OCI-LY1 (cell line): Measurements from ENCODE around the gene CFAP58.

Experiments used
- EZH2 ChIP-seq: fragments of 200-600 bp; sonication (generic), shearing (Covaris generic); IDR thresholded peaks from 2 replicates; pipeline ENCODE4 v1.8.0; 2017; ENCODE audit warnings: borderline replicate concordance, mixed run types, mild to moderate bottlenecking, antibody characterized with exemption, low read length, moderate library complexity, mixed read lengths
- TF ChIP-seq, protein P1 (sequence below): fragments of 200-600 bp; sonication (generic), shearing (Covaris generic); IDR thresholded peaks from 2 replicates; pipeline ENCODE4 v1.5.1; 2017; ENCODE audit warnings: mild to moderate bottlenecking, antibody characterized with exemption, low read length, moderate library complexity, mixed read lengths

DNA sequence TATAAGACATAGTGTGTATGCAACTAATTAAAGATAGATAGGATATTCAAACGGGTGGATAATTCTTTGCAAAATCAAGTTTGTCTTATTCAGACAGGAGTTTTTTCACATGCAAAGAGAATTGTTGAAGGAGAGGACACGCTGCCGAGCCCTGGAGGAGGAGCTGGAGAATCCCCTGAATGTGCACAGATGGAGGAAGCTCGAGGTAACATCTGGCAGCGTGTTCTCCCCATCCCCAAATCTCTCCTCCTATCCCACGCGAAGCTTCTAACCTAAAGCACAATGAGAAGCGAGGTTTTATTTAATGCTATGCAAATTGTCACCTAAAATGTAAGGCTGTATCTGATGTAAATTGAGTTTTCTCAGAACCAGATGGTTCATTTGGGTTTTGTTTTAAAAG is 50.0 kb downstream of the CFAP58 start:
- TF ChIP-seq, protein P1, sequence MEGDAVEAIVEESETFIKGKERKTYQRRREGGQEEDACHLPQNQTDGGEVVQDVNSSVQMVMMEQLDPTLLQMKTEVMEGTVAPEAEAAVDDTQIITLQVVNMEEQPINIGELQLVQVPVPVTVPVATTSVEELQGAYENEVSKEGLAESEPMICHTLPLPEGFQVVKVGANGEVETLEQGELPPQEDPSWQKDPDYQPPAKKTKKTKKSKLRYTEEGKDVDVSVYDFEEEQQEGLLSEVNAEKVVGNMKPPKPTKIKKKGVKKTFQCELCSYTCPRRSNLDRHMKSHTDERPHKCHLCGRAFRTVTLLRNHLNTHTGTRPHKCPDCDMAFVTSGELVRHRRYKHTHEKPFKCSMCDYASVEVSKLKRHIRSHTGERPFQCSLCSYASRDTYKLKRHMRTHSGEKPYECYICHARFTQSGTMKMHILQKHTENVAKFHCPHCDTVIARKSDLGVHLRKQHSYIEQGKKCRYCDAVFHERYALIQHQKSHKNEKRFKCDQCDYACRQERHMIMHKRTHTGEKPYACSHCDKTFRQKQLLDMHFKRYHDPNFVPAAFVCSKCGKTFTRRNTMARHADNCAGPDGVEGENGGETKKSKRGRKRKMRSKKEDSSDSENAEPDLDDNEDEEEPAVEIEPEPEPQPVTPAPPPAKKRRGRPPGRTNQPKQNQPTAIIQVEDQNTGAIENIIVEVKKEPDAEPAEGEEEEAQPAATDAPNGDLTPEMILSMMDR, result no peak
- no peak for TF ChIP-seq EZH2
